ENCODE measurements around the gene RRAS2. TPM values are rescaled to one million over a fixed set of nuclear protein-coding genes. Genes with fewer than 3 reads are reported as not detected.

Gene RRAS2
- polyA plus RNA-seq, 3 donors, result 0.19 to 0.31 TPM; not detected in 1

GRCh38 chr11:14331476-14332136 lies 27.4 kb downstream of the RRAS2 start:
- H3K27me3 Mint-ChIP-seq (ENCODE audit: low read depth in 3 of 3), result peaks cover 6 to 10% (median 9%) of the 10 kb centered on the region in 3 donors
- Histone ChIP-seq H3K36me3 (replicated peaks in 1 of 2; ENCODE audit: control insufficient read depth in 1 of 2, insufficient read depth in 2 of 2, low read length in 2 of 2) (no peaks in the 10 kb centered on the region), H2AFZ (ENCODE audit: insufficient read depth, low read depth, low read length, poor library complexity, severe bottlenecking) (no peak overlapping the region), H3K9me3 (replicated peaks in 1 of 2; ENCODE audit: control insufficient read depth in 1 of 2, insufficient read depth in 1 of 2, low read length in 2 of 2) (peaks cover 0 to 4% of the 10 kb centered on the region in 2 donors), H3K27me3 (ENCODE audit: control insufficient read depth in 2 of 2, insufficient read depth in 2 of 2, low read length in 2 of 2) (no peaks in the 10 kb centered on the region), H3K79me2 (ENCODE audit: insufficient read depth, low read length) (no peaks in the 10 kb centered on the region), H3K4me3 (replicated peaks in 1 of 3; ENCODE audit: low read depth in 2 of 3, low read length in 3 of 3) (no peak overlapping the region), H3K4me2 (replicated peaks; ENCODE audit: extremely low read depth, low read length, poor library complexity, severe bottlenecking) (no peak overlapping the region), H3K9ac (ENCODE audit: insufficient read depth, low read length, poor library complexity, severe bottlenecking) (no peak overlapping the region), H3K4me1 (ENCODE audit: control insufficient read depth in 1 of 2, insufficient read depth in 2 of 2, low read length in 2 of 2) (no peaks in the 10 kb centered on the region), H4K20me1 (ENCODE audit: insufficient read depth, low read length) (no peaks in the 10 kb centered on the region), H3K27ac (ENCODE audit: low read depth in 1 of 2, low read length in 2 of 2) (no peak overlapping the region)
- intact Hi-C loops (cut with micrococcal nuclease), result no loop called here
- H3K9me3 Mint-ChIP-seq, result peaks cover 0 to 5% (median 3%) of the 10 kb centered on the region in 7 donors
- DNase-seq, result no peak
- TF ChIP-seq CTCF (IDR thresholded peaks at IDR 0.05), result no peak
- no CpG with 5 or more reads among the region's 6 CpGs for WGBS (ENCODE audit: insufficient coverage)
- no peak overlapping the region for H3K27ac Mint-ChIP-seq
- H3K4me1 Mint-ChIP-seq, result no peaks in the 10 kb centered on the region
- no peaks in the 10 kb centered on the region for H3K36me3 Mint-ChIP-seq
- no peak overlapping the region for H3K4me3 Mint-ChIP-seq

- Mint-ChIP-seq H3K27me3 (ENCODE audit: low read depth in 3 of 3) (peaks cover 6 to 9% (median 9%) of the 10 kb centered on the region in 3 donors), H3K4me1 (no peaks in the 10 kb centered on the region), H3K9me3 (peaks cover 0 to 2% (median 0%) of the 10 kb centered on the region in 7 donors), H3K27ac (no peak overlapping the region), H3K4me3 (no peak overlapping the region), H3K36me3 (no peaks in the 10 kb centered on the region)
- Histone ChIP-seq H3K9ac (ENCODE audit: insufficient read depth, low read length, poor library complexity, severe bottlenecking) (no peak overlapping the region), H2AFZ (ENCODE audit: insufficient read depth, low read depth, low read length, poor library complexity, severe bottlenecking) (no peak overlapping the region), H3K9me3 (replicated peaks in 1 of 2; ENCODE audit: control insufficient read depth in 1 of 2, insufficient read depth in 1 of 2, low read length in 2 of 2) (peaks cover 0 to under 1% of the 10 kb centered on the region in 2 donors), H3K4me2 (replicated peaks; ENCODE audit: extremely low read depth, low read length, poor library complexity, severe bottlenecking) (no peak overlapping the region), H4K20me1 (ENCODE audit: insufficient read depth, low read length) (no peaks in the 10 kb centered on the region), H3K36me3 (replicated peaks in 1 of 2; ENCODE audit: control insufficient read depth in 1 of 2, insufficient read depth in 2 of 2, low read length in 2 of 2) (no peaks in the 10 kb centered on the region), H3K27me3 (ENCODE audit: control insufficient read depth in 2 of 2, insufficient read depth in 2 of 2, low read length in 2 of 2) (no peaks in the 10 kb centered on the region), H3K4me3 (replicated peaks in 1 of 3; ENCODE audit: low read depth in 2 of 3, low read length in 3 of 3) (no peak overlapping the region), H3K4me1 (ENCODE audit: control insufficient read depth in 1 of 2, insufficient read depth in 2 of 2, low read length in 2 of 2) (no peaks in the 10 kb centered on the region), H3K27ac (ENCODE audit: low read depth in 1 of 2, low read length in 2 of 2) (no peak overlapping the region), H3K79me2 (ENCODE audit: insufficient read depth, low read length) (no peaks in the 10 kb centered on the region)
- no peak for TF ChIP-seq CTCF (IDR thresholded peaks at IDR 0.05)
- DNase-seq, result no peak
- intact Hi-C loops (cut with micrococcal nuclease), result no loop called here
- WGBS (ENCODE audit: insufficient coverage), result 60% methylated on average over 1 of the region's 2 CpGs
Observed at GRCh38 chr11:14330881-14331280, 28.1 kb downstream of the RRAS2 start.

Measured in CD14-positive monocyte (primary cell).